ENCODE data around the gene HDHD2. TPM values are rescaled to one million over a fixed set of nuclear protein-coding genes. Genes with fewer than 3 reads are reported as not detected.
A peak's percentile ranks its signal among the peaks of the same experiment; 100 is the strongest.
"Not testable (repeated sequence)": the region's sequence is repeated elsewhere in the genome, so short reads cannot be mapped to it uniquely, and the experiment has no call there.

The HDHD2 gene, protein sequence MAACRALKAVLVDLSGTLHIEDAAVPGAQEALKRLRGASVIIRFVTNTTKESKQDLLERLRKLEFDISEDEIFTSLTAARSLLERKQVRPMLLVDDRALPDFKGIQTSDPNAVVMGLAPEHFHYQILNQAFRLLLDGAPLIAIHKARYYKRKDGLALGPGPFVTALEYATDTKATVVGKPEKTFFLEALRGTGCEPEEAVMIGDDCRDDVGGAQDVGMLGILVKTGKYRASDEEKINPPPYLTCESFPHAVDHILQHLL
- 10 to 100 TPM; 17.2 to 34.6 (median 22.3) TPM for total RNA-seq
- long read RNA-seq, partial matches to known transcripts = 1 of 8 reads
- long read RNA-seq, other reads (novel, unspliced or antisense) = 0 of 8 reads

DNA sequence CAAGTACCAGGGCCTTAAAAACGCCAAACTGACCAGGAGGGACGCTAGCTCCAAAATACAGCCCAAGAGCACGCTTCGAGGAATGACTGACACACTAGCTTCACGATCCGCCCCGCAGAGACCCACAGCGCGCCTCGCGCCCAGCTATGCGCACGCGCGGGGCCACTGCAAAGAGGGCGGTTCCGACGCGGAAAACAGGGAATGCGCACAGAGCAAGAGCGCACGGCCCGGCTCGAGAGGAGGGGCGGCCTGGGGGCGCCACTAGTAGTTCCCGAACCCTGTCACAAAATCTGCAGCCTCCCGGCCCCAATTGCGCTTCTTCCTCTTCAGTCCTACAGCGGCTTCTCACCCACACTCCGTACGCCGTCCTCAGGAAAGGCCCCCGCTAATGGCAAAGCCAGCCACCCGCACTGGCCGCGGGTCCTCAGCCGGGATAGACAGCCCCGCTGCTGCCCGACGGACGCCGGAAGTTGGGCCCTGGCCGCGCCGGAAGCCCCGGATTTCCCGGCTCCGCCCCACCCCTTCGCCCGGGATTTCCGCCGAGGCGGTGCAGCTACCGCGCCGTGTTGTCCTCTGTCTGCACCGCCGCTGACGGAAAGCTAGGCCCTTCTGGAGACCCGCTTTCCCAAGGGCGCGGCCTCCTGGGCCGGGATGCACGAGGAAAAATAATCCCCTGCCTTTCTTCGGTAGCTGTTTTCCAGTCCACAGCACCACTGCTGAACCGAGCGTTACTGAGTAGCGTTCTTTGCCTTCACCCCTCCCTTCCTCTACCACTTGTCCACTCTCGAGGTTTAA, at the start of gene HDHD2:
TSS of gene HDHD2 (minus strand) at position 472 of the 795 bp plus-strand sequence. CDS start 14,061 bp downstream, outside the sequence.
- Histone ChIP-seq H3K4me3 (peak within 1 kb of the TSS; percentile 70 to 86 (median 81)), H3K36me3 (peaks cover 0 to 4% (median 0%) of the 10 kb centered on the region in 4 donors), H3K9me3 (no peaks in the 10 kb centered on the region), H3K4me1 (peaks cover 0 to 11% (median 3%) of the 10 kb centered on the region in 4 donors), H3K27me3 (no peaks in the 10 kb centered on the region), H3K27ac (peak within 1 kb of the TSS; percentile 73 to 84 (median 82))
- ATAC-seq (peak; percentile 97 to 99 (median 98)), DNase-seq (peak; percentile 90 to 91 (median 90))
- intact Hi-C loops (cut with DNase I) = no loop called here
- WGBS (ENCODE audit: insufficient coverage, low coverage, low lambda C conversion rate, missing lambda C conversion rate) = 0% methylated on average over 22 of the region's 70 CpGs
- peak; percentile 85 for TF ChIP-seq POLR2A (IDR thresholded peaks at IDR 0.05)
- TF ChIP-seq, protein P1, sequence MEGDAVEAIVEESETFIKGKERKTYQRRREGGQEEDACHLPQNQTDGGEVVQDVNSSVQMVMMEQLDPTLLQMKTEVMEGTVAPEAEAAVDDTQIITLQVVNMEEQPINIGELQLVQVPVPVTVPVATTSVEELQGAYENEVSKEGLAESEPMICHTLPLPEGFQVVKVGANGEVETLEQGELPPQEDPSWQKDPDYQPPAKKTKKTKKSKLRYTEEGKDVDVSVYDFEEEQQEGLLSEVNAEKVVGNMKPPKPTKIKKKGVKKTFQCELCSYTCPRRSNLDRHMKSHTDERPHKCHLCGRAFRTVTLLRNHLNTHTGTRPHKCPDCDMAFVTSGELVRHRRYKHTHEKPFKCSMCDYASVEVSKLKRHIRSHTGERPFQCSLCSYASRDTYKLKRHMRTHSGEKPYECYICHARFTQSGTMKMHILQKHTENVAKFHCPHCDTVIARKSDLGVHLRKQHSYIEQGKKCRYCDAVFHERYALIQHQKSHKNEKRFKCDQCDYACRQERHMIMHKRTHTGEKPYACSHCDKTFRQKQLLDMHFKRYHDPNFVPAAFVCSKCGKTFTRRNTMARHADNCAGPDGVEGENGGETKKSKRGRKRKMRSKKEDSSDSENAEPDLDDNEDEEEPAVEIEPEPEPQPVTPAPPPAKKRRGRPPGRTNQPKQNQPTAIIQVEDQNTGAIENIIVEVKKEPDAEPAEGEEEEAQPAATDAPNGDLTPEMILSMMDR (IDR thresholded peaks at IDR 0.05) = no peak

DNA sequence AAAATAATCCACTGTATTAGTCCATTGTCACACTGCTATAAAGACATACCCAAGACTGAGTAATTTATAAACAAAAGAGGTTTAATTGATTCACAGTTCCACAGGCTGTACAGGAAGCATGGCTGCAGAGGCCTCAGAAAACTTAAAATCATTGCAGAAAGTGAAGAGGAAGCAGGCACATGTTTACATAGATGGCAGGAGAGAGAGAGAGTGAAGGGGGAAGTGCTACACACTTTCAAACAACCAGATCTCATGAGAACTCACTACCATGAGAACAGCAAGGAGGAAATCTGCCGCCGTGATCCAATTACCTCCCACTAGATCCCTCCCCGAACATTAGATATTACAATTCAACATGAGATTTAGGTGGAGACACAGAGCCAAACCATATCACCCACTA, 45.7 kb upstream of the HDHD2 start:
- H3K4me1 ChIP-seq; H3K4me3 ChIP-seq; H3K27ac ChIP-seq; ATAC-seq; H3K36me3 ChIP-seq; H3K27me3 ChIP-seq; intact Hi-C loops (cut with DNase I); H3K9me3 ChIP-seq; DNase-seq: not testable (repeated sequence)
- 59% methylated on average over 3 of the region's 3 CpGs for WGBS (ENCODE audit: insufficient coverage, low coverage, low lambda C conversion rate, missing lambda C conversion rate)

DNA sequence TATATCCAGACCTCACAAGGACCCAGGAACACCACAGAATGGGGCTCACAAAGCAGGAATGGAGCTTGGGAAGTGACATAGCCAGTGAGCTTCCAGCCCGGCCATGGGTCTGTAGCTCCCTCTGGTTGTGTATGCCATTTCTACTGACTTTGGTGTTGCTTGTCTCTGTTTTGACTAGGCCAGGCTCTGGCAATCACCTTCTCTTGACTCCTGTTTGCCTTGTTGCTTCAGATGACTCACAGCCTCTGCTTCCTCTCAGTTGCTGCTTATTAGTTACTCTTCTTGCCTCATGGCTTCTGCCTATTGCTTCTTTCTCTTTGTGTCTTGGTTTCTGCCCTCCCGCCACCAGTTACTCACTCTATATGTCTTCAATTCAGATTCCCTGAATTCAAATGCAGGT, 41.7 kb upstream of the HDHD2 start:
- Histone ChIP-seq H3K4me3 (no peak overlapping the region), H3K27me3 (no peaks in the 10 kb centered on the region), H3K27ac (no peak overlapping the region), H3K36me3 (no peaks in the 10 kb centered on the region), H3K9me3 (no peaks in the 10 kb centered on the region), H3K4me1 (no peaks in the 10 kb centered on the region)
- DNase-seq (no peak), ATAC-seq (no peak)
- no peak for TF ChIP-seq POLR2A (IDR thresholded peaks at IDR 0.05)
- TF ChIP-seq, protein P1 (IDR thresholded peaks at IDR 0.05) = no peak
- intact Hi-C loops (cut with DNase I) = no loop called here
- 88% methylated on average over 1 of the region's 2 CpGs for WGBS (ENCODE audit: insufficient coverage, low coverage, low lambda C conversion rate, missing lambda C conversion rate)

DNA sequence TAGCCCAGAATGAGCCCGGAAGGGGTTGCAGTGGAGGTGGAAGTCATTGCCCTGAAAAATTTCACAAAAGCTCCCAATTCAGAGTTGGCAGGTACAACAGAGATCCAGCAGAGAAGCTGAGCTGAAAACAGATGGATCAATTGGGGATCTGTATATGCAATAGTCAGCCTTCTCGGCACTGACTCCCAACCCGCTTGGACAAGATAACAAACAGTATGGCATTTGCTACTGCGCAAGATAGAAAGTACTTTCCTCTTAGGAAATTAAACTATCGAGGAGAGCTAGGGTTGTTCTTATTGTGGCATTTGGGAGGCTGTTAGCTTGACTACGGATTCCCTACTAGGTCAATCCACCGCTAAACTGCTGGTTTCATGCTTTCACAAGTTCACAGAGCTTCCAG, 37.4 kb upstream of the HDHD2 start:
- intact Hi-C loops (cut with DNase I) = no loop called here
- H3K27me3 ChIP-seq = no peaks in the 10 kb centered on the region
- 64% methylated on average over 6 of the region's 7 CpGs for WGBS (ENCODE audit: insufficient coverage, low coverage, low lambda C conversion rate, missing lambda C conversion rate)
- no peak for TF ChIP-seq POLR2A (IDR thresholded peaks at IDR 0.05)
- TF ChIP-seq, protein P1 (IDR thresholded peaks at IDR 0.05) = no peak
- no peak overlapping the region for H3K4me3 ChIP-seq
- no peak overlapping the region for H3K27ac ChIP-seq
- H3K4me1 ChIP-seq = no peaks in the 10 kb centered on the region
- no peaks in the 10 kb centered on the region for H3K9me3 ChIP-seq
- H3K36me3 ChIP-seq = no peaks in the 10 kb centered on the region
- ATAC-seq (no peak), DNase-seq (no peak)

Measured in right lobe of liver (tissue), 6 donors.